Stimulated activated naive CD4-positive, alpha-beta T cell treated with Interleukin-2 at 50 U/mL for 16 hours (primary cell): ENCODE results near the gene KRT75.
"Not testable (repeated sequence)": the region's sequence is repeated elsewhere in the genome, so short reads cannot be mapped to it uniquely, and the experiment has no call there.

Experiments
- DNase-seq: peaks from one replicate; lab custom pipeline; 2025; lab: John Stamatoyannopoulos, UW

KRT75 gene

DNA sequence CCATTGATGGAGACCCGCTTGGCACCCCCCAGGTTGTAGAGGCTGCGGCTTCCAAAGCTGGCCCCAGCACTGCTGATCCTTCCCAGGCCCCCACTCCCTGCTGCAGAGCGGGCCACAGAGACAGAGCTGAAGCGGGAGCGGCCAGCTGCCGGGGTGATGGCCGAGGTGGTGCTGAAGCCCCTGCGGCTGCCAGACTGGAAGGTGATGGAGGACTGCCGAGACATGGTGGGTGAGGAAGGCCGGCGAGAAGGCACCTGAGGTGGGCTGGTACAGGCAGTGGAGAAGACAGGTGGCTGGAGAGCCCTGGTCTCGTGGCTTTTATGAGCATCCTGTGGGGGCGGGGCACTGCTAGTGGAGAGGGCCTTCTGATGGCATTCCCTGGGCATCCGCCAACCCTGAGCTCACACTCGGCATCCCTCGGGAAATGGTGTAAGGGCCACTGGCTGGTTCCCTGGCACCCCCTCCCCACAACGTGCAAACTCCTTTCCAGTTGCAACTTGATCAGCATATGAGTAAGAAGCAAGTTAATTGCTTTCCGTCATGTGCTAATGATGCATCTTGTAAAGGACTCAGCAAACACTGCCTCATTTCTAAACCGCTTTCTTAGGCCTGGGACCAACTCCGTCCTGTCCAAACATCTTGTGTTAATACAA is at the start of gene KRT75:
TSS of gene KRT75 (minus strand) at position 291 of the 653 bp plus-strand sequence. CDS start at position 224, 67 bp downstream.
- DNase-seq, result no peak

GRCh38 chr12:52480073-52480472 is 45.9 kb upstream of the KRT75 start:
- no peak for DNase-seq

DNA sequence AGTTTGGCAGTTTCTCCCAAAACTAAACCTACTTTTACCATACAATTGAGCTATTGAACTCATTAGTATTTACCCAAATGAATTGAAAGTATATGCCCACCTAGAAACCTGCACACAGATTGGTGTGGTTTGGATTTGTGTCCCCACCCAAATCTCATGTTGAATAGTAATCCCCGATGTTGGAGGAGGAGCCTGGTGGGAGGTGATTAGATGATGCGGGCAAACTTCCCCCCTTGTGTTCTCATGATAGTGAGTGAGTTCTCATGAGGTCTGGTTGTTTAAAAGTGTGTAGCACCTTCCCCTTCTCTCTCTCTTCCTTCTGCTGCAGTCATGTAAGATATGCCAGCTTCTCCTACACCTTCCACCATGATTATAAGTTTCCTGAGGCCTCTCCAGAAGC is 43.5 kb upstream of the KRT75 start:
- DNase-seq, result no peak

GRCh38 chr12:52474212-52474611 is 40.0 kb upstream of the KRT75 start:
- no peak for DNase-seq

DNA sequence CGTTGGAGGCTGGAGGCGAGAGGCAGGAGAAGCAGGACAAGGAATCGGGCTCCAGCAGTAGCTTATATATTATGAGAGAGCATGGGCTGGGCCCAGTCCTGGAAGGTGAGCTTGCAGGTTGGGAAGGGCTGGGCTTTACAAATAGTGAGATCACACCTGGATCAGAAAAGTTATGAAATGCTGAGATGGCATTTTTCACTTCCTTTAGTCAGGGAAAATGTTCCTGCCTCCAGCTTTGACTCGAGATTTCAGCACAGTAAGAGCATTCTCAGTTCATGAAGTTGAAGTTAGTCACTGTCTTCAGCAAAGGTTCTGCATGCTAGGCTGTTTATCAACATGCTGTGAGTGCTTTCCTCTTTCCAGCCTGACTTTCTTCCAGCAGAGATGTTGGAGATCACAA is 39.6 kb upstream of the KRT75 start, which contains the start of gene KRT6C:
TSS of gene KRT6C (minus strand) at position 38 of the 400 bp plus-strand sequence. CDS start 68 bp downstream, outside the sequence.
- no peak for DNase-seq

DNA sequence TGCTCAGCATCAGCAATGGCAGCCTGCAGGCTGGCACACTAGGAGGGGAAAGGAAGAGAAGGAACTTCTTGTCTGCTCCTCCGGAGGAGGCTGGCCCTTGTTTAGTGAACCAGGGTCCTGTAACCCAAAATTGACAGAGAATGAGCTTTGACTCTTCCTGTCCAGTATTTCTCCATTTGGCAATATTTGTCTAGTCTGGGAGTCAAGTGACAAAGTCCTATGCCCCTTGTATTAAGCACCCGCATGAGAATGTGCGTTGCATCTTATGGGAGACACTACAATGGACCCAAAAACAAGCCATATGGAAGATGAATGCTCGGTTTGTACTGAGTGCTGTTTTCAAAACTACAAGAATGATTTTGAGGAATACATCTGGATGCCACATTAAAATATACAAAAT is 35.7 kb upstream of the KRT75 start:
- no peak for DNase-seq

- no peak for DNase-seq
Measured at GRCh38 chr12:52464897-52465296, 30.7 kb upstream of the KRT75 start.

DNA sequence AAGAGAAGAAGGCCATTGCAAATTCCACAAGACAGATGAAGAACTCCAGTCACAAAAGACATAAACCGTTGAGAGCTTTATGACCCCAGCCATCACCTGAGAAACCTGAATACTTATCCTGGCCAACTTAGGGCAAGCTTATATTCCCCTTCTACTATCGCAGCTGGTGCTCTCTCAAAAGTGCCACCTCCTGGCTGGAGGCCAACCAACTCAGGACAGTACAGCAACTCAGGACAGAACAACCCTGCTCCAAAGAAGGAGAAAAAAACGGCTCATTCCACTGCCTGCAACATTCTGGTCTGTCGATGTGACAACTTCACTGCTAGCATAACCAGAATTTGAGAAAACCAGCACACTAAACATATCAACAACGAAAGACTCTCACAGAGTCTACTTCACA is 27.5 kb upstream of the KRT75 start:
- no peak for DNase-seq

- no peak for DNase-seq
Measured at GRCh38 chr12:52458861-52459260, 24.7 kb upstream of the KRT75 start.

GRCh38 chr12:52455821-52456220 is 21.6 kb upstream of the KRT75 start:
- DNase-seq, result no peak

DNA sequence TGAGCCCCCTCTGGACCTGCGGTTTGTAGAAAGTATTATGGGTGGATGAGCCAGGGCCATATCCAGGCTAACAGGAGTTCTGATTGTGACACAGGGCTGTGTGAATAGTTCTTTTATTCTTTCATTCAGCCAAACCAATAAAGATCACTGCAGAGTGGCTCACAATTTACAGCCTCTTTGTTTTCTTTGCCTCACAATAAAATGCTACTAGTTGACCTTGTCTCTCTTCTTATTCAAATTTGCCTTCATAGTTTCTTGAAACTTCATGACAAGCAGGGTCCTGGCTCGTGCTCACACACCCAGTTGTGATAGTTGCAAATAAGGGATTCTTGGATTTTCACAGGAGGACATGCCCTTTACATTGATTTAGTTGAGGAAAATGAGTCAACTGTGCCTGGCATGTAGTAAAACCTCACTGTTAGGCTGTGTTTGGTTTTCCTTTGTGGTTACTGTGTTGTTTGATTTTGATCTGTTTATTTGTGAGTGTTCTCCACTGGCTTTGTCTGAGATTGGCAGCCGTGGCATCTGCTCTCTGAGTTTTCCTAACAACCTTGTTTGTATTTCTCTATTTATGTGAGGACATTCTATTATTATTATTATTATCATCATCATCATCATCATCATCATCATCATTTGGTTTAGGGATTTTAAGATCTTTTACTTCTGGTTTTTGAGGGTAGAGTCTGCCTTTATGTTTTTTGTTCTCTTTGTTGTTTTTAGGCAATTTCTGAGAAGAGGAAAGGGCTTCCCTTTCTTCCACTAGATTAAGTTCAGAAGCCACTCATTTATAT is 20.4 kb upstream of the KRT75 start:
- DNase-seq, result no peak

- no peak for DNase-seq
Measured at GRCh38 chr12:52452101-52452500, 17.9 kb upstream of the KRT75 start, which contains the start of gene KRT6B. Gene KRT6B, minus strand, starts transcription at chr12:52452146. Its CDS starts 68 bp downstream, at chr12:52452078.

- DNase-seq, result no peak
Measured at GRCh38 chr12:52448228-52448627, 14.1 kb upstream of the KRT75 start.

DNA sequence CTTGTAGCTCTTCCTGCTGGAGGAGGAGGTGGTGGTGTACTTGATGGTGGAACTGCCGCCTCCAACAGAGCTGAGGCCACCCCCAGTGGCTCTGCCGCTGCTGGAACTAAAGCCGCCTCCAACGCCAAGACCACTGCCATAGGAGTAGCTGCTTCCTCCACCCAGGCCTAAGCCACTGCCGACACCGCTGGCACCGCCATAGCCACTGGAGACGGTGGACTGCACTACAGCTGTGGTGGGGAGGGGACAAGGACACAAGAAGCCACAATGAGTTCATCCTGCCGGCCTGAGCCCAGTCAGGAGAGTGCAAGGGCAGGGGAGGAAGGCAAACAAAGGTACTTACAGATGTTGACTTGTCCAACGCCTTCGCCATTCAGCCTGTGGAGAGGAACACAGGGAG is 13.0 kb upstream of the KRT75 start:
- not testable (repeated sequence) for DNase-seq

GRCh38 chr12:52446367-52447045 is 12.3 kb upstream of the KRT75 start:
- no peak for DNase-seq

DNA sequence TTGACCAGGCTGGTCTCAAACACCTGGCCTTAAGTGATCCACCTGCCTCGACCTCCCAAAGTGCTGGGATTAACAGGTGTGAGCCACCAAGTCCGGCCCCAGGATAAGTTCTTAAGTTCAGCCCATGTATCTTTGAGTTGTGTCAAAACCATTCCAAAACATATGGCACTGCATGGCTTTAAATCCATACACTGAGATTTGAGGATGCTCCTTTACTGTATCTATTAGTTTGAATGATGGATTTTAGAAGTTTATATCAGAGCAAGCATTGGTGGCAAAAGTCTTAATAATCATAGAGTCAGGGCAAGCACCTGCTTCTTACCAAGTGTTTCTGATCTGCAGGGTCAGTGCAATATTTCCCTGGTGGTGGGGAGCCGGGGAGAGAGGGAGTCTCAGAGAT is 11.7 kb upstream of the KRT75 start:
- no peak for DNase-seq

DNA sequence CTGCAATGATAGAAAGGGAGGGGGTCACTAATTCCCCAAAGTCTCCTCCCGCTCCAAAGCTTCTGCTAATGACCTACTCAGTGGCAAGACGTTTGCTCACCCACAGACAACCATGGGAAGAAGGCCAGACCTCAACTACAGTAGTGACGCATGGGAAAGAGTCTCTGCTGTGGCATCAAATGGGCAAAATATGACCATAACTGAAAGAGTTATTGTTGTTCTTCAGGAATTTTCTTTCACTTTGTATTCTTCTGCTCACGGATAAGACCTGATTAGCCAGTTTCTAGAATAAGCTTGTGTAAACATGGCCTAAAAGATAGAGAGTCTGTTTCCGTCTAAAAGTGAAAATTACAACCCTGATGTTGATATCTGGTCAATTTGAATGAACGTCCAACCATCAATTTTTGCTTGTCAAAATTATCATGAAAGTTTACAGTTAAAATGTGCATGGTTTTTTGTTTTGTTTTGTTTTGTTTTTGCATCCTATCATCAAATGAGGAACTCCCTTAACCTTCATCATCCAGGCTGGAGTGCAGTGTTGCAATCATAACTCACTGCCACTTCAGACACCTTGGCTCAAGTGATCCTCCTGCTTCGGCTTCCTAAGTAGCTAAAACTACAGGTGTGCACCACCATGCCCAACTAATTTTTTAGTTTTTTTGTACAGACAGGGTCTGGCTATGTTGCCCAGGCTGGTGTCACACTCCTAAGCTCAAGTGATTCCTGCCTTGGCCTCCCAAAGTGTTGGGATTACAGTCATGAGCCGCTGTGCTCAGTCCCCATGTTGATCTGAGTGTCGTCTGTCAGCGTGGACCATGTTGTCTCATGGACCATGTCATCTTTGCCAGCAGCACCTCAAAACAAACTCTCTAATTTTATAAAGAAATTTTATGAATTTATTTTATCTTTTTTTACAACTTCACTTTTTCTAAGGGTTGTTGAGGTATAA is 10.8 kb upstream of the KRT75 start:
- DNase-seq, result no peak

DNA sequence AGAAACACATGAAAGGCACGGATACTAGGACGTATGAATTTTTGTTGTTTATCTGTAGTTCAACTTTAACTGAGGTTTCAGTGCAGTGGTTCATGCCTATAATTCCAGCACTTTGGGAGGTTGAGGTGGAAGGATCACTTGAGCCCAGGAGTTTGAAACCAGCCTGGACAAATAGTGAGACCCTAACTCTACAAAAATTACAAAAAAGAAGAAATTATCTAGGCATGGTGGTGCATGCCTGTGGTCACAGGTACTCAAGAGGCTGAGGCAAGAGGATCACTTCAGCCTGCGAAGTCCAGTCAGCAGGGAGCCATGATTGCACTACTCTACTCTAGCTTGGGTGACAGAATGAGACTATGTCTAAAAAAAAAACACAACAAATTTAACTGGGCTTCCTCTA is 9.8 kb upstream of the KRT75 start:
- DNase-seq, result no peak

DNA sequence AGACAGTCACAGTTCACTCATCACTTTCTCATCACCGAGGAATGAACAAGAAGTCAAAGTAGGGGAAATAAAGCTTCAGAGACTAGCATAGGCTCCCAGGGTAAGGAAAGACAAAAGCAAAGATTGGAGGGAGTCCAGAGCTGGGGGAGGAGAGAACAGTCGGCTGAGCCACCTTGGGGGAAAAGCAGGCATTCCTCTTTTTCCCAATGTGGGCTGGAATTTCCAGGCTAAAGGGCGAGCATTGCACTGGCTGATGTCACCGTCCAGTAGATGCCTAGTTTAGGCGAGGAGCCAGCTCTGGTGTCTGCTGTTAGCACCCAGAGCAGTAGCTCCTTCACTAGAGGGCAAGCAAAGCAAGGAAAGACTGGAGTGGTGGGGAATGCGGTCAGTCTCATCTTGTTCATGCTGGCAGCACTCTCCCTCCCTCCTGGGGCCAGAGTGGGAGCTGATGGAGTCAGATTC is 8.5 kb upstream of the KRT75 start:
- DNase-seq, result no peak

DNA sequence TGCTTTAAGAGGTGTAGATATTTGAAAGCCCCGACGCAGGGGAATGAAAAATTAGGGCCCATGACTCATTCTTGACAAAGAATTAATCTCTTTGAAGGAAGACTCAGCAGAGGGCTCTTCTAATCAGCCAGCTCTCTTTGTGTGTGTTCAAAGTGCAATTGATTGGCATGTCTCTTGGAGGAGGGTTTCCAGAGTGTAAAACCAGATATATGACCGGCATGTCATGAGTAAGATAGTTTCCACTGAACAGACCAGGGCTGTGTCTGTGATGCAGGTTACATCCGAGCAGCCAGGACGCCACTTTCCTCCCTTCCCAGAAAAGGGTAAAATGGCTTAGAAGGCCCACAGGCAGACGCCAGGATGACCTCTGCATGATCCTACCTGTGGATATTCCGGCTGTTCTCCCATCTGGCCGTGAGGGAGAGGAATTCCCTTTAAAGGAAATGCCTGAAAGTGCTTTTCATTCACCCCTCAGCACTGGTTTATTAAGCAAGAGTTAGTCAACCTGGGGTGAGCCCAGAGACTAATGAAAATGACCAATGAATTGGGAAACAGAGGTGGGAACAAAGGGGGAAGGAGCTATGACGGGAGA is 7.2 kb upstream of the KRT75 start:
- no peak for DNase-seq

DNA sequence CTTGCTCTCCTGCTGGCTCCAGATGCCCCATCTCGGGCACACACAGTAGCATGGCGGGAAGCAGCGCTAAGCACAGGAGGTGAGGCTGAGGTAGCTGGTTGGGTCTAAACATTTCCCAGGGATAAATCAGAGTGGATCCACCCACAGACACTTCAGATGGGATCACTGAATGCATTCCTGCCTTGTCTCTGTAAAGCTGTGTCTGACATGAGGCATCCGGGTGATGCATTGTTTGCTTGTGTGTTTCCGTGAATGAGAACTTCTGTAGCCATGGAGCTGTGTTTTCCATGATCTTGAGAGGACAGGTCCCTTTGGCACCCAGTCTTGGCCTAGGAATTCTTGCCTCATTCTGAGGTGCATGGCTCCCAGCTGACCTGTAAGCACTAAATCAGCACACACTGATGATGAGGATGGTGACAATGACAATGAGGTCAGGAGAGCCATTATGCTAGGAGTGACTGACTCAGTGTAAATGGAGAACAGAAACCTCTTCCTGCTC is 6.7 kb upstream of the KRT75 start:
- no peak for DNase-seq
